ENCODE data around the gene HOXD13. TPM values are rescaled to one million over a fixed set of nuclear protein-coding genes. Genes with fewer than 3 reads are reported as not detected.
A peak's percentile ranks its signal among the peaks of the same experiment; 100 is the strongest.

The HOXD13 gene
- total and polyA plus RNA-seq, 2 of the 8 experiments (the other 6 are each of a cell fraction or from before 2014, with no cell fraction given): not detected

GRCh38 chr2:176106581-176107539 is 14.3 kb downstream of the HOXD13 start, which contains the start of gene HOXD11 (continued):
- TF ChIP-seq MAX (IDR thresholded peaks at IDR 0.05): peak; percentile 68
- TF ChIP-seq TAF7 (optimal IDR thresholded peaks at IDR 0.05; ENCODE audit: borderline replicate concordance, low read depth, low read length): no peak
- TF ChIP-seq CEBPB (IDR thresholded peaks at IDR 0.05; ENCODE audit: low read depth, low read length): peak; percentile 94
- TF ChIP-seq CBX5 (IDR thresholded peaks at IDR 0.05; ENCODE audit: low read depth, low read length): no peak
- TF ChIP-seq SIN3A (conservative IDR thresholded peaks at IDR 0.05 in 1 of 2, IDR thresholded peaks at IDR 0.05 in 1 of 2; ENCODE audit: low read depth in 1 of 2, low read length in 2 of 2): 0 out of 4 replicates have a peak, but pooled peaks of 1 of the 2 experiments have one; percentile 39
- peak; percentile 23 for TF ChIP-seq KDM4A (IDR thresholded peaks at IDR 0.05; ENCODE audit: low read depth, low read length, severe bottlenecking)
- peak; percentile 51 for TF ChIP-seq RNF2 (IDR thresholded peaks at IDR 0.05; ENCODE audit: borderline replicate concordance, low read depth, low read length, missing control alignments, poor library complexity, severe bottlenecking)
- TF ChIP-seq JUN (IDR thresholded peaks at IDR 0.05; ENCODE audit: low read depth, low read length): no peak
- peak; percentile 69; the same call in 1 of the 2 replicates for TF ChIP-seq CBX8 (IDR thresholded peaks at IDR 0.05; ENCODE audit: borderline replicate concordance, low read depth, low read length)
- 0 out of 2 replicates have a peak, but pooled peaks have one; percentile 37 for TF ChIP-seq ATF3 (IDR thresholded peaks at IDR 0.05; ENCODE audit: insufficient read depth, low read depth, low read length)
- TF ChIP-seq TEAD4 (IDR thresholded peaks at IDR 0.05; ENCODE audit: low read depth, low read length): no peak
- TF ChIP-seq ASH2L (IDR thresholded peaks at IDR 0.05; ENCODE audit: low read length): peak; percentile 84
- TF ChIP-seq EZH2 (IDR thresholded peaks at IDR 0.05; ENCODE audit: low read depth, low read length, severe bottlenecking): peak; percentile 83
- no peak for TF ChIP-seq BCL11A (IDR thresholded peaks at IDR 0.05; ENCODE audit: low read depth in 2 of 2, low read length in 2 of 2)
- TF ChIP-seq CTBP2 (IDR thresholded peaks at IDR 0.05; ENCODE audit: borderline replicate concordance, insufficient read depth, insufficient read length, low read length): peak; percentile 89
- peak; percentile 27; the same call in 1 of the 2 replicates for TF ChIP-seq SP1 (IDR thresholded peaks at IDR 0.05; ENCODE audit: low read depth, low read length)

Measured in H1 (cell line).